ENCODE results near the gene ERICH6B.

ERICH6B gene

DNA sequence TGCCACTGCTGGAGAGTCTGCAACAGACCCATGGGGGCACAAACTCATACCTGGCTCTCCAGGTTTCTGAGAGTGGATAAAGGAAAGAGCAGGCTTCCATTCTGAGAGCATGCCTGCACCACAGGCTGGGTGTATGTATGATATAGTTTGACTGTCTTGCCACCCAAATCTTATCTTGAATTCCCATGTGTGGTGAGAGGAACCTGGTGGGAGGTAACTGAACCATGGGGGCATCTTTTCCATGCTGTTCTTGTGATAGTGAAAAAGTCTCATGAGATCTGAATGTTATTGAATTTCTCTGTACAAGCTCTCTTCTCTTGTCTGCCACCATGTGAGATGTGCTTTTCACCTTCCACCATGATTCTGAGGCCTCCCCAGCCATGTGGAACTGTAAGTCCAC, 50.2 kb downstream of the ERICH6B start:
- H3K9me3 ChIP-seq (ENCODE audit: insufficient read depth, low read length): no peaks in the 10 kb centered on the region
- no peak overlapping the region for H2AFZ ChIP-seq (ENCODE audit: low read depth, low read length, severe bottlenecking)
- H3K27me3 ChIP-seq (ENCODE audit: low read length): no peaks in the 10 kb centered on the region
- no peaks in the 10 kb centered on the region for H3K79me2 ChIP-seq (ENCODE audit: insufficient read depth, low read length)
- no peak overlapping the region for H3K9ac ChIP-seq (ENCODE audit: low read length)
- TF ChIP-seq EZH2phosphoT487 (conservative IDR thresholded peaks at IDR 0.05; ENCODE audit: low read length): no peak
- TF ChIP-seq, protein P1, sequence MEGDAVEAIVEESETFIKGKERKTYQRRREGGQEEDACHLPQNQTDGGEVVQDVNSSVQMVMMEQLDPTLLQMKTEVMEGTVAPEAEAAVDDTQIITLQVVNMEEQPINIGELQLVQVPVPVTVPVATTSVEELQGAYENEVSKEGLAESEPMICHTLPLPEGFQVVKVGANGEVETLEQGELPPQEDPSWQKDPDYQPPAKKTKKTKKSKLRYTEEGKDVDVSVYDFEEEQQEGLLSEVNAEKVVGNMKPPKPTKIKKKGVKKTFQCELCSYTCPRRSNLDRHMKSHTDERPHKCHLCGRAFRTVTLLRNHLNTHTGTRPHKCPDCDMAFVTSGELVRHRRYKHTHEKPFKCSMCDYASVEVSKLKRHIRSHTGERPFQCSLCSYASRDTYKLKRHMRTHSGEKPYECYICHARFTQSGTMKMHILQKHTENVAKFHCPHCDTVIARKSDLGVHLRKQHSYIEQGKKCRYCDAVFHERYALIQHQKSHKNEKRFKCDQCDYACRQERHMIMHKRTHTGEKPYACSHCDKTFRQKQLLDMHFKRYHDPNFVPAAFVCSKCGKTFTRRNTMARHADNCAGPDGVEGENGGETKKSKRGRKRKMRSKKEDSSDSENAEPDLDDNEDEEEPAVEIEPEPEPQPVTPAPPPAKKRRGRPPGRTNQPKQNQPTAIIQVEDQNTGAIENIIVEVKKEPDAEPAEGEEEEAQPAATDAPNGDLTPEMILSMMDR (IDR thresholded peaks at IDR 0.05; ENCODE audit: insufficient read depth, low read length, poor library complexity, severe bottlenecking): no peak
- H3K9me2 ChIP-seq (replicated peaks; ENCODE audit: insufficient read depth, low read length): no peaks in the 10 kb centered on the region
- H3K4me3 ChIP-seq (ENCODE audit: insufficient read depth, low read length, poor library complexity, severe bottlenecking): no peak overlapping the region
- no peaks in the 10 kb centered on the region for H3F3A ChIP-seq (ENCODE audit: insufficient read depth)
- no peaks in the 10 kb centered on the region for H3K36me3 ChIP-seq (ENCODE audit: low read length)
- no peak overlapping the region for H3K4me2 ChIP-seq (ENCODE audit: low read depth, low read length, poor library complexity, severe bottlenecking)
- no peaks in the 10 kb centered on the region for H4K20me1 ChIP-seq (ENCODE audit: low read depth, low read length)
- H3K27ac ChIP-seq (ENCODE audit: low read depth, low read length): no peak overlapping the region

DNA sequence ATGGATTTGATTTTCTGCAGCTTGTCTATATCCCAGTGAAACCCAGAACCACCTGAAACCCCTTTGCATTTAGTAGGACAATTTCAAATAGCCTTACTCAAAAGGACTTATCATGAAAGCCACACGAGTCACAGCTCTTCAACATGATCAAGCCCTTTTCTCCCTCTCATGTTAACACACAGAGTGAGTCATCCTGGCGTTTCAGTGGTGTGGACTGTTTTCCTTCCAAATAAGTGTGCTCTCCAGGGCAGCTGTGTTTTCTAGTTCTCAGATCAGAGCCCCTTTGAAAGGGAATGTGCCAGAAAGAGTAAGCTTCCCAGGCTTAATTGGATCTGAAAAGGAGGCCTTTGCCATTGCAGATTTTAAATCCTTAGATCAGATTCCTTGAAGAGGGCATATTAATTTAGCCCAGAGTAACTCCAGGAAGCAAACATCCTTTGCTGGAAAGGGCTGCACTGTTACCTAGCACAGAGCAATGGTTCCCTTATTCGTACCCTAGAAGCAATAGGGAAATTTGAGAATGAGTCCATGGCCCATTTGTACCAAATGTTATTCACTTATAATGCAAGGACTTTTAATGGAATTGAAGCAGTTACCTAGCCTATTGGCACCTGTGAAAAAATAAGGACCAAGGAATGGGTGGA, 51.3 kb downstream of the ERICH6B start:
- no peaks in the 10 kb centered on the region for H4K20me1 ChIP-seq (ENCODE audit: low read depth, low read length)
- H3F3A ChIP-seq (ENCODE audit: insufficient read depth): no peaks in the 10 kb centered on the region
- H2AFZ ChIP-seq (ENCODE audit: low read depth, low read length, severe bottlenecking): no peak overlapping the region
- H3K4me2 ChIP-seq (ENCODE audit: low read depth, low read length, poor library complexity, severe bottlenecking): no peak overlapping the region
- no peak overlapping the region for H3K9ac ChIP-seq (ENCODE audit: low read length)
- H3K79me2 ChIP-seq (ENCODE audit: insufficient read depth, low read length): no peaks in the 10 kb centered on the region
- H3K4me3 ChIP-seq (ENCODE audit: insufficient read depth, low read length, poor library complexity, severe bottlenecking): no peak overlapping the region
- no peak overlapping the region for H3K27ac ChIP-seq (ENCODE audit: low read depth, low read length)
- no peaks in the 10 kb centered on the region for H3K9me2 ChIP-seq (replicated peaks; ENCODE audit: insufficient read depth, low read length)
- H3K36me3 ChIP-seq (ENCODE audit: low read length): no peaks in the 10 kb centered on the region
- no peaks in the 10 kb centered on the region for H3K27me3 ChIP-seq (ENCODE audit: low read length)
- no peaks in the 10 kb centered on the region for H3K9me3 ChIP-seq (ENCODE audit: insufficient read depth, low read length)
- TF ChIP-seq, protein P1 (IDR thresholded peaks at IDR 0.05; ENCODE audit: insufficient read depth, low read length, poor library complexity, severe bottlenecking): no peak
- TF ChIP-seq EZH2phosphoT487 (conservative IDR thresholded peaks at IDR 0.05; ENCODE audit: low read length): no peak

DNA sequence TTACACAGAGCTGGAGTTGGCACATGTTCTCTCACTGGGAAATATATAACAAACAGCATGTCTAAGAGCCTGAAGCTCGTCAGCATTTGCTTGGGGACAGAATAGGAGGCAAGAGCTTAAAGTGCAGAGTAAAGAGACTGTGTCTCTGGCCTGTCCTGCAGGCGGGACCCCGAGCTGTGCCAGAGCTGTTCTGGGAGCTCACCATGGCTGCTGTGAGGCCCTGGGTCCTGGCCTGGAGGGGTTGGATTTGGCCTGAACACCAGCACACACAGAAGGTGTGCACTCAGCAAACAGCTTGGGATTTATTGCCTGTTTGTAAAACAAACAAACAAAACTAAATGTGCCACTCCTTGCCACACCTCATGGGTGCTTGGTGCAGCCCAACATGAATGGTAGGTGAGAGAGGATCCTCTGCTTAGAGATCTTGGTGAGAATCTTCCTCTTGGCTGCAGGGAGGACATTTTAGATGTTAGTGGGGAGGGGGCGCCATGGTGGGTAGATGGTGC, 60.9 kb downstream of the ERICH6B start:
- Histone ChIP-seq H3K27me3 (ENCODE audit: low read length) (no peaks in the 10 kb centered on the region), H3K9ac (ENCODE audit: low read length) (no peak overlapping the region), H4K20me1 (ENCODE audit: low read depth, low read length) (no peaks in the 10 kb centered on the region), H3K27ac (ENCODE audit: low read depth, low read length) (no peak overlapping the region), H3K79me2 (ENCODE audit: insufficient read depth, low read length) (no peaks in the 10 kb centered on the region), H3F3A (ENCODE audit: insufficient read depth) (no peaks in the 10 kb centered on the region), H3K9me3 (ENCODE audit: insufficient read depth, low read length) (no peaks in the 10 kb centered on the region), H3K4me2 (ENCODE audit: low read depth, low read length, poor library complexity, severe bottlenecking) (no peak overlapping the region), H3K9me2 (replicated peaks; ENCODE audit: insufficient read depth, low read length) (no peaks in the 10 kb centered on the region), H3K4me3 (ENCODE audit: insufficient read depth, low read length, poor library complexity, severe bottlenecking) (no peak overlapping the region), H2AFZ (ENCODE audit: low read depth, low read length, severe bottlenecking) (no peak overlapping the region), H3K36me3 (ENCODE audit: low read length) (no peaks in the 10 kb centered on the region)
- TF ChIP-seq, protein P1 (IDR thresholded peaks at IDR 0.05; ENCODE audit: insufficient read depth, low read length, poor library complexity, severe bottlenecking): no peak
- TF ChIP-seq EZH2phosphoT487 (conservative IDR thresholded peaks at IDR 0.05; ENCODE audit: low read length): no peak

Measured in SU-DHL-6 (cell line).